GM23338 (cell line): ENCODE results near the gene VWCE. TPM values are rescaled to one million over a fixed set of nuclear protein-coding genes. Genes with fewer than 3 reads are reported as not detected.

ENCODE experiments used
- ATAC-seq: fragments of 200-7000 bp; cut with Tn5 transposase; 3 replicates; pipeline ENCODE4 v1.9.1; 2020
- DNase-seq: peaks from one replicate; pipeline ENCODE4 v3.0.0-alpha.2; 2015; ENCODE audit warnings: low spot score
- H2AFZ ChIP-seq: fragments of 200-600 bp; sonication (generic); 2 replicates; pipeline ENCODE4 v1.8.0; 2016; ENCODE audit warnings: antibody characterized with exemption, mild to moderate bottlenecking, moderate library complexity
- H3F3A ChIP-seq: fragments of 200-600 bp; sonication (generic); replicated peaks from 2 replicates; pipeline ENCODE4 v1.8.0; 2017; ENCODE audit warnings: antibody characterized with exemption, mixed run types, low read depth
- H3K27ac ChIP-seq: fragments of 200-600 bp; sonication (generic); 2 replicates; pipeline ENCODE4 v1.6.1; 2016; ENCODE audit warnings: low read depth
- H3K27me3 ChIP-seq: fragments of 200-600 bp; sonication (generic); 2 replicates; pipeline ENCODE4 v1.8.0; 2016; ENCODE audit warnings: mild to moderate bottlenecking, mixed run types, moderate library complexity; ENCODE audit not compliant: insufficient read depth
- H3K36me3 ChIP-seq: fragments of 200-600 bp; sonication (generic); 2 replicates; pipeline ENCODE4 v1.8.0; 2016; ENCODE audit warnings: mild to moderate bottlenecking; ENCODE audit not compliant: insufficient read depth
- H3K4me1 ChIP-seq: fragments of 200-600 bp; sonication (generic); 2 replicates; pipeline ENCODE4 v1.8.0; 2016; ENCODE audit warnings: mild to moderate bottlenecking, moderate library complexity; ENCODE audit not compliant: insufficient read depth
- H3K4me2 ChIP-seq: fragments of 200-600 bp; sonication (generic); 2 replicates; pipeline ENCODE4 v1.7.1; 2017; ENCODE audit warnings: mixed run types
- H3K4me3 ChIP-seq: fragments of 200-600 bp; sonication (generic); 2 replicates; pipeline ENCODE4 v1.6.1; 2016; ENCODE audit warnings: mixed run types
- H3K79me2 ChIP-seq: fragments of 200-600 bp; sonication (generic); replicated peaks from 2 replicates; pipeline ENCODE4 v1.8.0; 2017; ENCODE audit warnings: mild to moderate bottlenecking; ENCODE audit not compliant: insufficient read depth
- H3K9me2 ChIP-seq: fragments of 200-600 bp; sonication (generic); 2 replicates; pipeline ENCODE4 v1.8.0; 2017; ENCODE audit not compliant: insufficient read depth
- H4K20me1 ChIP-seq: fragments of 200-600 bp; sonication (generic); replicated peaks from 2 replicates; pipeline ENCODE4 v1.8.0; 2017; ENCODE audit warnings: mild to moderate bottlenecking; ENCODE audit not compliant: insufficient read depth
- H3K27ac Mint-ChIP-seq: 2 replicates; pipeline ENCODE4 v1.8.0; 2020; ENCODE audit warnings: inconsistent platforms, mild to moderate bottlenecking, moderate library complexity, mixed read lengths
- H3K27me3 Mint-ChIP-seq: 3 replicates; pipeline ENCODE4 v1.8.0; 2022; ENCODE audit warnings: low read depth, mild to moderate bottlenecking, moderate library complexity, mixed read lengths, inconsistent platforms; ENCODE audit not compliant: insufficient read depth, poor library complexity
- H3K36me3 Mint-ChIP-seq: 3 replicates; pipeline ENCODE4 v1.8.0; 2021; ENCODE audit warnings: low read depth, mild to moderate bottlenecking, inconsistent platforms, moderate library complexity, mixed read lengths
- H3K4me1 Mint-ChIP-seq: 3 replicates; pipeline ENCODE4 v1.8.0; 2020; ENCODE audit warnings: mild to moderate bottlenecking, inconsistent platforms, mixed read lengths
- H3K4me3 Mint-ChIP-seq: 3 replicates; pipeline ENCODE4 v1.8.0; 2021; ENCODE audit warnings: moderate library complexity, mild to moderate bottlenecking, inconsistent platforms, mixed read lengths
- H3K9me3 Mint-ChIP-seq: 3 replicates; pipeline ENCODE4 v1.8.0; 2020; ENCODE audit warnings: moderate library complexity, mild to moderate bottlenecking, inconsistent platforms, mixed read lengths
- CREB1 ChIP-seq: fragments of 250-450 bp; sonication (Bioruptor Pico); IDR thresholded peaks from 2 replicates; pipeline ENCODE4 v1.5.0; 2020; ENCODE audit warnings: low read depth, mild to moderate bottlenecking, moderate library complexity
- CTCF ChIP-seq, 2 experiments: fragments of 200-600 bp in 1 of 2; sonication (generic) in 1 of 2; conservative IDR thresholded peaks; 2 replicates each; pipeline versions ENCODE4 v1.5.1 to v1.6.1; 2016 to 2017; ENCODE audit warnings: antibody characterized with exemption in 2 of 2, low read depth in 2 of 2, mild to moderate bottlenecking in 2 of 2, moderate library complexity in 1 of 2
- ETS1 ChIP-seq: IDR thresholded peaks from 2 replicates; pipeline ENCODE4 v1.6.1; 2016; ENCODE audit warnings: antibody characterized with exemption
- NANOG ChIP-seq: IDR thresholded peaks from 2 replicates; pipeline ENCODE4 v1.6.1; 2016; ENCODE audit warnings: antibody characterized with exemption, borderline replicate concordance
- POLR2AphosphoS5 ChIP-seq: IDR thresholded peaks from 2 replicates; pipeline ENCODE4 v1.6.1; 2016; ENCODE audit warnings: antibody characterized with exemption, low read depth
- ZNF114 ChIP-seq: fragments of 250-450 bp; sonication (Bioruptor Pico); IDR thresholded peaks from 2 replicates; pipeline ENCODE4 v1.5.0; 2020; ENCODE audit warnings: mild to moderate bottlenecking, moderate library complexity
- ZNF462 ChIP-seq: fragments of 250-450 bp; sonication (Bioruptor Pico); IDR thresholded peaks from 2 replicates; pipeline ENCODE4 v1.5.0; 2020; ENCODE audit warnings: mild to moderate bottlenecking, moderate library complexity
- polyA plus RNA-seq: library from polyadenylated mRNA; unstranded; fragments of >200 nt; fragmentation: Nextera tagmentation; extraction: Ambion mirVana; gene quantifications from 2 replicates; pipeline ENCODE4 v1.2.1, GENCODE V29; 2016
- total RNA-seq: library from RNA; depleted of rRNA; stranded (reverse); fragments of >200 nt; shearing (Covaris generic); gene quantifications from 2 replicates; pipeline ENCODE4 v1.2.3, GENCODE V29; 2014

Gene VWCE
- total and polyA plus RNA-seq, 2 experiments from 2014 or later, result 9.9 to 16.9 TPM

DNA sequence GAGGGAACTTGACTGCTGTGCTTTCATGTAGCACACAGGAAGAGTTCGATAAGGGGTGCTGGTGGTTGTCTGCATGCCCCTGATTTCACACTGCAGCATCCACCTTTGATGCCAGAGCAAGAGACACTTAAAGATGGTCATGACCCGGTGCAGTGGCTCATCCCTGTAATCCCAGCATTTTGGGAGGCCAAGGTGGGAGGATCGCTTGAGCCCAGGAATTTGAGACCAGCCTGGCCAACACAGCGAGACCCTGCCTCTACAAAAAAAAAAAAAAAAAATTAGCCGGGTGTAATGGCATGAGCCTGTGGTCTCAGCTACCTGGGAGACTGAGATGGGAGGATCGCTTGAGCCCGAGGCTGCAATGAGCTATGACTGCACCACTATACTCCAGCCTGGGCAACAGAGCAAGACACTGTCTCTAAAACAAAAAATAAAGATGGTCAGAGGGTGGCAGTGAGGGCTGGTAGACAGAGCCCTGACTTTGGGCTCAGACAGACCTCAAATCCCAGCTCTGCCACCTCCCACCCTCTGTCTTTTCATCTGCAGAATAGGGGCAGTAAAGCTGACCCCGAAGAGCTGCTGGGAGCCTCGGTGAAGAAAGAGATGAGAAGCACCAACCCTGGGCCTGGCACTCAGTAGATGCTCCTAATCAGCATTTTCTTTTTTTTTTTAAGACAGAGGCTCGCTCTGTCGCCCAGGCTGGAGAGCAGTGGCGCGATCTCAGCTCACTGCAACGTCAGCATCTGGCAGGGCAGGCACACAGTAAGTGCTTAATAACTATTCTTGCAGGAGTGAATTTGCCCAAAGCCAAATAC is 17.7 kb downstream of the VWCE start:
- peaks cover 25% of the 10 kb centered on the region; the same call in 2 of the 3 replicates for H3K36me3 Mint-ChIP-seq
- Histone ChIP-seq H3K36me3 (peaks cover 5% of the 10 kb centered on the region; the same call in 1 of the 2 replicates), H3K27ac (no peak overlapping the region), H3K4me3 (no peak overlapping the region), H3K79me2 (no peaks in the 10 kb centered on the region), H2AFZ (no peak overlapping the region), H3K4me1 (peaks cover 8% of the 10 kb centered on the region; the same call in 1 of the 2 replicates), H3K4me2 (no peak overlapping the region), H3K27me3 (no peaks in the 10 kb centered on the region), H4K20me1 (no peaks in the 10 kb centered on the region; the same call in 1 of the 2 replicates), H3F3A (peaks cover 12% of the 10 kb centered on the region; the same call in 1 of the 2 replicates), H3K9me2 (no peaks in the 10 kb centered on the region)
- TF ChIP-seq CREB1 (no peak), NANOG (no peak), ZNF462 (no peak), ZNF114 (CRISPR knock-in tag) (no peak), ETS1 (no peak), POLR2AphosphoS5 (no peak), CTCF (conservative IDR thresholded peaks at IDR 0.05; ENCODE audit: low read depth in 2 of 2) (no peak)
- H3K27ac Mint-ChIP-seq, result no peak overlapping the region
- DNase-seq (no peak), ATAC-seq (no peak)
- H3K9me3 Mint-ChIP-seq, result no peaks in the 10 kb centered on the region
- peaks cover 32% of the 10 kb centered on the region for H3K4me1 Mint-ChIP-seq
- no peak overlapping the region for H3K4me3 Mint-ChIP-seq
- peaks cover 9% of the 10 kb centered on the region for H3K27me3 Mint-ChIP-seq
